Adipocyte (in vitro differentiated cells): ENCODE measurements around the gene SNAI1.
A peak's percentile ranks its signal among the peaks of the same experiment; 100 is the strongest.

Experiments
- DNase-seq: peaks from one replicate; pipeline ENCODE4 v3.0.0-alpha.2; 2015; ENCODE audit warnings: low read depth
- H3K27me3 ChIP-seq: replicated peaks from 2 replicates; pipeline ENCODE4 v1.7.0; 2013; ENCODE audit warnings: mild to moderate bottlenecking, low read length, moderate library complexity; ENCODE audit not compliant: control insufficient read depth, insufficient read depth
- H3K36me3 ChIP-seq: 2 replicates; pipeline ENCODE4 v1.7.0; 2013; ENCODE audit warnings: low read length, mild to moderate bottlenecking, moderate library complexity; ENCODE audit not compliant: control insufficient read depth, insufficient read depth, severe bottlenecking
- H3K4me1 ChIP-seq: 2 replicates; pipeline ENCODE4 v1.7.0; 2013; ENCODE audit warnings: mild to moderate bottlenecking, low read length, moderate library complexity; ENCODE audit not compliant: control insufficient read depth, insufficient read depth
- H3K4me3 ChIP-seq: 2 replicates; pipeline ENCODE4 v1.7.0; 2013; ENCODE audit warnings: mild to moderate bottlenecking, low read length, moderate library complexity
- H3K9ac ChIP-seq: 2 replicates; pipeline ENCODE4 v1.7.0; 2013; ENCODE audit warnings: mild to moderate bottlenecking, low read length, moderate library complexity
- H3K9me3 ChIP-seq: 2 replicates; pipeline ENCODE4 v1.7.0; 2013; ENCODE audit warnings: mild to moderate bottlenecking, low read length, moderate library complexity; ENCODE audit not compliant: control insufficient read depth

Gene SNAI1

DNA sequence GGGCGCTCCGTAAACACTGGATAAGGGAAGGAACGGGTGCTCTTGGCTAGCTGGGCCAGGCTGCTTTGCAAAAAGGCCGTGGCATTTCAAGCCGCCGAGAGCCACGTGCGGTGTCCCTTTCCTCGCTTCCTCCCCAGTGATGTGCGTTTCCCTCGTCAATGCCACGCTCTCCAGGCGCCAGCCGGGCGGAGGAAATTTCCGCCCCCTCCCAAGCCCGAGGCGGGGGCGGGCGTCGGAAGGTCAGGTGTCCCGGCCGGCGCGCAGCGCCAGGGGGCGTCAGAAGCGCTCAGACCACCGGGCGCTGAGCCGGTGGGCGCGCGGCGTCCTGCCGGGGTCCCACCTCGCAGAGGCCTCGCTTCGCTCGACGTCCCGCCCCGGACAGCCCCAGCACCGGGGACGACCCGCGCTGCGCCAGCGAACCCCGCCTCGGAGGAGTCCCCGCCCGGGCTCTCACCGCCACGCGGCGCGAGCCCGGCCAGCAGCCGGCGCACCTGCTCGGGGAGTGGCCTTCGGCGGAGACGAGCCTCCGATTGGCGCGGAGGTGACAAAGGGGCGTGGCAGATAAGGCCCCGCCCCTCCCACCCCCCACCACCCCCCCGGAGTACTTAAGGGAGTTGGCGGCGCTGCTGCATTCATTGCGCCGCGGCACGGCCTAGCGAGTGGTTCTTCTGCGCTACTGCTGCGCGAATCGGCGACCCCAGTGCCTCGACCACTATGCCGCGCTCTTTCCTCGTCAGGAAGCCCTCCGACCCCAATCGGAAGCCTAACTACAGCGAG lies at the start of gene SNAI1:
TSS of gene SNAI1 (plus strand) at position 635 of the 777 bp plus-strand sequence. CDS start at position 715, 80 bp downstream.
- Histone ChIP-seq H3K9me3 (no peaks in the 10 kb centered on the region), H3K9ac (peak within 1 kb of the TSS; percentile 94), H3K36me3 (peaks cover 15% of the 10 kb centered on the region), H3K27me3 (no peaks in the 10 kb centered on the region), H3K4me3 (peak within 1 kb of the TSS; percentile 96), H3K4me1 (peaks cover 42% of the 10 kb centered on the region)
- peak; percentile 92 for DNase-seq

GRCh38 chr20:49935746-49936152 lies 47.0 kb upstream of the SNAI1 start:
- H3K9ac ChIP-seq, result peak overlapping the region; percentile 96
- peak overlapping the region; percentile 98 for H3K4me3 ChIP-seq
- peaks cover 4% of the 10 kb centered on the region for H3K36me3 ChIP-seq
- peaks cover 37% of the 10 kb centered on the region for H3K4me1 ChIP-seq
- no peaks in the 10 kb centered on the region for H3K27me3 ChIP-seq
- no peak for DNase-seq
- no peaks in the 10 kb centered on the region for H3K9me3 ChIP-seq

GRCh38 chr20:49936153-49937026 lies 46.4 kb upstream of the SNAI1 start, which contains the start of gene RNF114:
RNF114 (plus strand) TSS chr20:49936397; CDS start chr20:49936413, 16 bp downstream.
- Histone ChIP-seq H3K4me1 (peaks cover 37% of the 10 kb centered on the region), H3K27me3 (no peaks in the 10 kb centered on the region), H3K36me3 (peaks cover 10% of the 10 kb centered on the region), H3K9ac (peak within 1 kb of the TSS; percentile 96), H3K9me3 (no peaks in the 10 kb centered on the region), H3K4me3 (peak within 1 kb of the TSS; percentile 98)
- DNase-seq, result peak; percentile 98

GRCh38 chr20:49937027-49937929 lies 45.5 kb upstream of the SNAI1 start:
- peak; percentile 15 for DNase-seq
- Histone ChIP-seq H3K4me3 (peak overlapping the region; percentile 98), H3K9ac (peak overlapping the region; percentile 96), H3K4me1 (peaks cover 37% of the 10 kb centered on the region), H3K36me3 (peaks cover 18% of the 10 kb centered on the region), H3K27me3 (no peaks in the 10 kb centered on the region), H3K9me3 (no peaks in the 10 kb centered on the region)

- H3K9ac ChIP-seq, result peak overlapping the region; percentile 64
- peaks cover 30% of the 10 kb centered on the region for H3K36me3 ChIP-seq
- H3K4me1 ChIP-seq, result peaks cover 37% of the 10 kb centered on the region
- H3K9me3 ChIP-seq, result no peaks in the 10 kb centered on the region
- H3K27me3 ChIP-seq, result no peaks in the 10 kb centered on the region
- peak overlapping the region; percentile 98 for H3K4me3 ChIP-seq
- peak; percentile 82 for DNase-seq
Observed at GRCh38 chr20:49938173-49939163, 44.3 kb upstream of the SNAI1 start.

- H3K4me1 ChIP-seq, result peaks cover 35% of the 10 kb centered on the region
- no peak overlapping the region for H3K9ac ChIP-seq
- H3K36me3 ChIP-seq, result peaks cover 53% of the 10 kb centered on the region
- no peak overlapping the region for H3K4me3 ChIP-seq
- no peaks in the 10 kb centered on the region for H3K27me3 ChIP-seq
- no peaks in the 10 kb centered on the region for H3K9me3 ChIP-seq
- no peak for DNase-seq
Observed at GRCh38 chr20:49941456-49941855, 41.3 kb upstream of the SNAI1 start.

GRCh38 chr20:49942303-49942702 lies 40.5 kb upstream of the SNAI1 start:
- H3K27me3 ChIP-seq, result no peaks in the 10 kb centered on the region
- no peak overlapping the region for H3K9ac ChIP-seq
- peaks cover 60% of the 10 kb centered on the region for H3K36me3 ChIP-seq
- H3K9me3 ChIP-seq, result no peaks in the 10 kb centered on the region
- H3K4me1 ChIP-seq, result peaks cover 31% of the 10 kb centered on the region
- DNase-seq, result no peak
- no peak overlapping the region for H3K4me3 ChIP-seq

DNA sequence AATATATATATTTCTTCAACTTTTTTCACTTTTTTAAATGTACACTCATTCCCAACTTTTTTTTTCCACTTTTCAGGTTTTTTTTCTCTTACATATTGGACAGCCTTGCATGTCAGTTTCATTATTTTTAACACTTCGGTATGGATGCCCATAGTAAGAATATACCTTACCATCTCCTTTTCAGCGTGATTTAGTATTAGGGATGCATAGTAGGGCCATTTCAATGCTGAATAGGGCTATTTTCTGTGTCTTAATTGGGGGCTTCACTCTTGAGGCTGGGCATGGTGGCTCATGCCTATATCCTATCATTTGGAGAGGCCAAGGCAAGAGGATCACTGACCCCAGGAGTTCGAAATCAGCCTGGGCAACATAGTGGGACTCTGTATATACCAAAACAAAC lies 39.8 kb upstream of the SNAI1 start:
- Histone ChIP-seq H3K4me1 (peaks cover 25% of the 10 kb centered on the region), H3K9me3 (no peaks in the 10 kb centered on the region), H3K4me3 (no peak overlapping the region), H3K27me3 (no peaks in the 10 kb centered on the region), H3K36me3 (peaks cover 63% of the 10 kb centered on the region), H3K9ac (no peak overlapping the region)
- DNase-seq, result no peak

GRCh38 chr20:49945306-49945700 lies 37.5 kb upstream of the SNAI1 start:
- Histone ChIP-seq H3K36me3 (peaks cover 74% of the 10 kb centered on the region), H3K27me3 (no peaks in the 10 kb centered on the region), H3K4me1 (peaks cover 20% of the 10 kb centered on the region), H3K9me3 (no peaks in the 10 kb centered on the region), H3K9ac (no peak overlapping the region), H3K4me3 (no peak overlapping the region)
- no peak for DNase-seq
